Panc1 (cell line): ENCODE results near the gene RMND1.

ENCODE experiments used
- POLR2AphosphoS5 ChIP-seq: IDR thresholded peaks from 2 replicates; pipeline ENCODE4 v1.6.1; 2012; ENCODE audit warnings: mild to moderate bottlenecking, low read depth, low read length, moderate library complexity
- SIN3A ChIP-seq: IDR thresholded peaks from 2 replicates; pipeline ENCODE4 v1.6.1; 2012; ENCODE audit warnings: low read depth, mild to moderate bottlenecking, low read length, moderate library complexity, borderline replicate concordance; ENCODE audit not compliant: insufficient read depth
- TF ChIP-seq, protein P1 (sequence below), 2 experiments: IDR thresholded peaks; 2 replicates each; pipeline ENCODE4 v1.6.1; 2011 to 2012; ENCODE audit warnings: low read depth in 2 of 2, control low read depth in 1 of 2, low read length in 1 of 2, mild to moderate bottlenecking in 1 of 2, moderate library complexity in 1 of 2; ENCODE audit not compliant: insufficient read depth in 1 of 2
- TF ChIP-seq, protein P2 (sequence below): fragments of 450-650 bp; IDR thresholded peaks from 2 replicates; pipeline ENCODE4 v1.5.1; 2017; ENCODE audit warnings: mild to moderate bottlenecking

DNA sequence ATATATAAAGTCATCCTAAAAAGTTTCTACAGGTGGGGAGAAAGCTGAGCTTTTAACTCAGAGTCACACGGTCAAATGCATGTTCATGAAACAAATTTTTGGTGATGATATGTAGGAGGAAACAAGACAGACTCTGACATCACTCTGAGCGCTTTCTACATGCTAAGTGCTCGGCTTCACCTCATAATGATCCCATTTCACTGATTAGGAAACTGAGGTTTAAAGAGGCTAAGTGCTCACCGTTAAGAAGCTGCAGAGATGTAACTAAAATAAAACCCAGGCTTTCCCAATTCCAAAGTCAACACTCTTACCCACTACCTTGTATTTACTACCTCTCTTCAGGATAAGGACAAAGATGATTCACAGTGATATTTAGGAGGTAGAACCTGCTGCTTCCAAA lies 4.7 kb downstream of the RMND1 start:
- TF ChIP-seq, protein P1, sequence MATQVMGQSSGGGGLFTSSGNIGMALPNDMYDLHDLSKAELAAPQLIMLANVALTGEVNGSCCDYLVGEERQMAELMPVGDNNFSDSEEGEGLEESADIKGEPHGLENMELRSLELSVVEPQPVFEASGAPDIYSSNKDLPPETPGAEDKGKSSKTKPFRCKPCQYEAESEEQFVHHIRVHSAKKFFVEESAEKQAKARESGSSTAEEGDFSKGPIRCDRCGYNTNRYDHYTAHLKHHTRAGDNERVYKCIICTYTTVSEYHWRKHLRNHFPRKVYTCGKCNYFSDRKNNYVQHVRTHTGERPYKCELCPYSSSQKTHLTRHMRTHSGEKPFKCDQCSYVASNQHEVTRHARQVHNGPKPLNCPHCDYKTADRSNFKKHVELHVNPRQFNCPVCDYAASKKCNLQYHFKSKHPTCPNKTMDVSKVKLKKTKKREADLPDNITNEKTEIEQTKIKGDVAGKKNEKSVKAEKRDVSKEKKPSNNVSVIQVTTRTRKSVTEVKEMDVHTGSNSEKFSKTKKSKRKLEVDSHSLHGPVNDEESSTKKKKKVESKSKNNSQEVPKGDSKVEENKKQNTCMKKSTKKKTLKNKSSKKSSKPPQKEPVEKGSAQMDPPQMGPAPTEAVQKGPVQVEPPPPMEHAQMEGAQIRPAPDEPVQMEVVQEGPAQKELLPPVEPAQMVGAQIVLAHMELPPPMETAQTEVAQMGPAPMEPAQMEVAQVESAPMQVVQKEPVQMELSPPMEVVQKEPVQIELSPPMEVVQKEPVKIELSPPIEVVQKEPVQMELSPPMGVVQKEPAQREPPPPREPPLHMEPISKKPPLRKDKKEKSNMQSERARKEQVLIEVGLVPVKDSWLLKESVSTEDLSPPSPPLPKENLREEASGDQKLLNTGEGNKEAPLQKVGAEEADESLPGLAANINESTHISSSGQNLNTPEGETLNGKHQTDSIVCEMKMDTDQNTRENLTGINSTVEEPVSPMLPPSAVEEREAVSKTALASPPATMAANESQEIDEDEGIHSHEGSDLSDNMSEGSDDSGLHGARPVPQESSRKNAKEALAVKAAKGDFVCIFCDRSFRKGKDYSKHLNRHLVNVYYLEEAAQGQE (IDR thresholded peaks at IDR 0.05; ENCODE audit: insufficient read depth in 1 of 2, low read depth in 2 of 2, low read length in 1 of 2): no peak
- TF ChIP-seq, protein P2, sequence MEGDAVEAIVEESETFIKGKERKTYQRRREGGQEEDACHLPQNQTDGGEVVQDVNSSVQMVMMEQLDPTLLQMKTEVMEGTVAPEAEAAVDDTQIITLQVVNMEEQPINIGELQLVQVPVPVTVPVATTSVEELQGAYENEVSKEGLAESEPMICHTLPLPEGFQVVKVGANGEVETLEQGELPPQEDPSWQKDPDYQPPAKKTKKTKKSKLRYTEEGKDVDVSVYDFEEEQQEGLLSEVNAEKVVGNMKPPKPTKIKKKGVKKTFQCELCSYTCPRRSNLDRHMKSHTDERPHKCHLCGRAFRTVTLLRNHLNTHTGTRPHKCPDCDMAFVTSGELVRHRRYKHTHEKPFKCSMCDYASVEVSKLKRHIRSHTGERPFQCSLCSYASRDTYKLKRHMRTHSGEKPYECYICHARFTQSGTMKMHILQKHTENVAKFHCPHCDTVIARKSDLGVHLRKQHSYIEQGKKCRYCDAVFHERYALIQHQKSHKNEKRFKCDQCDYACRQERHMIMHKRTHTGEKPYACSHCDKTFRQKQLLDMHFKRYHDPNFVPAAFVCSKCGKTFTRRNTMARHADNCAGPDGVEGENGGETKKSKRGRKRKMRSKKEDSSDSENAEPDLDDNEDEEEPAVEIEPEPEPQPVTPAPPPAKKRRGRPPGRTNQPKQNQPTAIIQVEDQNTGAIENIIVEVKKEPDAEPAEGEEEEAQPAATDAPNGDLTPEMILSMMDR: no peak
- no peak for TF ChIP-seq SIN3A
- no peak for TF ChIP-seq POLR2AphosphoS5
